Epithelial cell of esophagus (primary cell): ENCODE measurements around the gene ALKBH7.

ENCODE experiments used
- DNase-seq: peaks from one replicate; pipeline ENCODE4 v3.0.0; 2010; ENCODE audit warnings: low read depth
- H3K4me3 ChIP-seq: 2 replicates; pipeline ENCODE4 v1.5.1; 2011; ENCODE audit warnings: mild to moderate bottlenecking, low read length, control low read depth
- CTCF ChIP-seq: IDR thresholded peaks from 2 replicates; pipeline ENCODE4 v1.5.1; 2011; ENCODE audit warnings: low read depth, mild to moderate bottlenecking, low read length, control low read depth, inconsistent platforms; ENCODE audit not compliant: insufficient read depth; ENCODE audit errors: missing control alignments

The ALKBH7 gene

GRCh38 chr19:6413291-6413690 is 40.7 kb downstream of the ALKBH7 start:
- TF ChIP-seq CTCF: no peak
- DNase-seq: no peak
- H3K4me3 ChIP-seq: no peak overlapping the region

- no peak for DNase-seq
- H3K4me3 ChIP-seq: no peak overlapping the region
- no peak for TF ChIP-seq CTCF
Measured at GRCh38 chr19:6413721-6414643, 41.4 kb downstream of the ALKBH7 start.

GRCh38 chr19:6414793-6415590 is 42.4 kb downstream of the ALKBH7 start:
- DNase-seq: no peak
- TF ChIP-seq CTCF: no peak
- no peak overlapping the region for H3K4me3 ChIP-seq

GRCh38 chr19:6415591-6416190 is 43.1 kb downstream of the ALKBH7 start:
- TF ChIP-seq CTCF: no peak
- no peak for DNase-seq
- H3K4me3 ChIP-seq: no peak overlapping the region

GRCh38 chr19:6416658-6417405 is 44.2 kb downstream of the ALKBH7 start:
- H3K4me3 ChIP-seq: no peak overlapping the region
- TF ChIP-seq CTCF: no peak
- DNase-seq: no peak

- no peak for DNase-seq
- no peak overlapping the region for H3K4me3 ChIP-seq
- TF ChIP-seq CTCF: peak; percentile 5
Measured at GRCh38 chr19:6417713-6418561, 45.3 kb downstream of the ALKBH7 start.
